H1 (cell line): ENCODE results near the gene KBTBD12.

ENCODE experiments used
- CTCF ChIP-seq, 3 experiments: IDR thresholded peaks; 1 replicate in 2 of 3; 2 replicates in 1 of 3; pipeline versions ENCODE4 v1.5.1 to v1.6.1; 2011; ENCODE audit warnings: low read length in 3 of 3, mild to moderate bottlenecking in 3 of 3, inconsistent platforms in 2 of 3, low read depth in 1 of 3, moderate library complexity in 1 of 3; ENCODE audit not compliant: insufficient read depth in 1 of 3; ENCODE audit errors: control extremely low read depth in 1 of 3
- HDAC2 ChIP-seq, 2 experiments: fragments of 300-600 bp in 1 of 2; sonication (generic) in 1 of 2; IDR thresholded peaks; 2 replicates each; pipeline ENCODE4 v1.6.1; 2011 to 2012; ENCODE audit warnings: low read depth in 2 of 2, low read length in 2 of 2, mild to moderate bottlenecking in 2 of 2, moderate library complexity in 2 of 2, borderline replicate concordance in 1 of 2, inconsistent platforms in 1 of 2
- POLR2AphosphoS5 ChIP-seq: IDR thresholded peaks from 2 replicates; pipeline ENCODE4 v1.6.1; 2011; ENCODE audit warnings: low read depth, low read length

GRCh38 chr3:127997016-127997415, 82.0 kb downstream of the KBTBD12 start:
- TF ChIP-seq HDAC2 (IDR thresholded peaks at IDR 0.05; ENCODE audit: borderline replicate concordance in 1 of 2, low read depth in 2 of 2, low read length in 2 of 2): no peak
- TF ChIP-seq POLR2AphosphoS5: no peak
- TF ChIP-seq CTCF (IDR thresholded peaks at IDR 0.05; ENCODE audit: control extremely low read depth in 1 of 3, insufficient read depth in 1 of 3, low read depth in 1 of 3, low read length in 3 of 3): no peak
